NT2/D1 (cell line): ENCODE measurements around the gene CRYBG2.
"Not testable (repeated sequence)": the region's sequence is repeated elsewhere in the genome, so short reads cannot be mapped to it uniquely, and the experiment has no call there.

Source experiments
- DNase-seq: peaks from one replicate; pipeline ENCODE4 v3.0.0-alpha.2; 2011; ENCODE audit warnings: low read depth, low spot score
- H3K27me3 ChIP-seq: 2 replicates; pipeline ENCODE4 v1.6.0; 2011; ENCODE audit warnings: mild to moderate bottlenecking; ENCODE audit not compliant: insufficient read length, insufficient read depth
- H3K36me3 ChIP-seq: 2 replicates; pipeline ENCODE4 v1.6.1; 2011; ENCODE audit warnings: mild to moderate bottlenecking, low read length, mixed read lengths; ENCODE audit not compliant: insufficient read depth, insufficient read length
- H3K4me1 ChIP-seq: 2 replicates; pipeline ENCODE4 v1.5.1; 2011; ENCODE audit not compliant: insufficient read depth, insufficient read length
- H3K4me3 ChIP-seq: 2 replicates; pipeline ENCODE4 v1.5.1; 2011; ENCODE audit warnings: low read depth; ENCODE audit not compliant: insufficient read length
- H3K9ac ChIP-seq: 2 replicates; pipeline ENCODE4 v1.6.0; 2011; ENCODE audit warnings: low read depth; ENCODE audit not compliant: insufficient read length
- H3K9me3 ChIP-seq: 2 replicates; pipeline ENCODE4 v1.5.1; 2011; ENCODE audit warnings: mild to moderate bottlenecking, low read length; ENCODE audit not compliant: insufficient read depth
- SUZ12 ChIP-seq: IDR thresholded peaks from 2 replicates; pipeline ENCODE4 v1.6.1; 2011; ENCODE audit not compliant: insufficient read length, insufficient read depth; ENCODE audit errors: extremely low read depth
- YY1 ChIP-seq: IDR thresholded peaks from 2 replicates; pipeline ENCODE4 v1.6.1; 2011; ENCODE audit not compliant: insufficient read length, insufficient read depth
- ZNF274 ChIP-seq: IDR thresholded peaks from 2 replicates; pipeline ENCODE4 v1.6.1; 2011; ENCODE audit warnings: mild to moderate bottlenecking, low read depth, low read length

The CRYBG2 gene

DNA sequence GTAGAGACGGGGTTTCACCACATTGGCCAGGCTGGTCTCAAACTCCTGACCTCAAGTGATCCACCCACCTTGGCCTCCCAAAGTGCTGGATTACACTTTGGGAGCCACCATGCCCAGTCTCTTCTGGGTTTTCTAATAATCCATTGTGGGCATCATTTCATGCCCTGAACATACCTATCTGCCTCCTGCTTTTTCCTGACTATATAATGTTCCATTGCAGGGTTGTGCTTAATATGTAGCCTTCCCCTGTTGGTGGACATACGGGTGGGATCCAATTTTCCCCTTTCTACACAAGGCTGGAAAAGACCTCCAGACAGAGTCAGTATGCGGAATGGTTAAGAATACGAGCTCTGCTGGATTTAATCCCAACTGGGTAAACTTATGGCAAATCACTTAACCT is 22.1 kb upstream of the CRYBG2 start:
- H3K9me3 ChIP-seq = peaks cover 6% of the 10 kb centered on the region; the same call in 1 of the 2 replicates
- H3K4me3 ChIP-seq = no peak overlapping the region
- no peak for DNase-seq
- TF ChIP-seq ZNF274 (no peak), SUZ12 (no peak), YY1 (no peak)
- H3K36me3 ChIP-seq = no peaks in the 10 kb centered on the region
- H3K27me3 ChIP-seq = no peaks in the 10 kb centered on the region
- H3K9ac ChIP-seq = no peak overlapping the region
- H3K4me1 ChIP-seq = peaks cover 12% of the 10 kb centered on the region

DNA sequence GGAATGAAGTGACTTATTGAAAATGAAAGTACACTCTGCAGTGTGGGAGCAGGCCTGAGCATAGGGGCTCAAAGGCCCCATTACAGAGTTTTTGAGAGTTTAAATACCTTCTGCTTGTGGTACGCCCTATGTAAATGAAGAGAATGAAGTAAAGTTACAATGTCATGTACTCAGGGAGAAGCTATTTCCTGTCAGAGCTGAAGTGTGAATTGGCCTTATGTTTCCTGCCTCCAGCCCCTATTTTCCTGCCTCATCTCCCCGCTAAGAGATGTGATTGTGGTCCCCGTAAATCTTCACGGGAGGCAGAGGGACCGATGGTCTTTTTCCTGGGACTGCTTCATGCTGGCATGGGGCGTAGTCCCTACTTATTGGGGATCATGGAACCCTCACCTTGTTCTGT is 21.2 kb upstream of the CRYBG2 start:
- H3K36me3 ChIP-seq = no peaks in the 10 kb centered on the region
- TF ChIP-seq YY1 = no peak
- no peak for TF ChIP-seq SUZ12
- no peak for TF ChIP-seq ZNF274
- peaks cover 12% of the 10 kb centered on the region for H3K4me1 ChIP-seq
- peaks cover 10% of the 10 kb centered on the region; the same call in 1 of the 2 replicates for H3K9me3 ChIP-seq
- H3K9ac ChIP-seq = no peak overlapping the region
- H3K4me3 ChIP-seq = no peak overlapping the region
- no peak for DNase-seq
- no peaks in the 10 kb centered on the region for H3K27me3 ChIP-seq

DNA sequence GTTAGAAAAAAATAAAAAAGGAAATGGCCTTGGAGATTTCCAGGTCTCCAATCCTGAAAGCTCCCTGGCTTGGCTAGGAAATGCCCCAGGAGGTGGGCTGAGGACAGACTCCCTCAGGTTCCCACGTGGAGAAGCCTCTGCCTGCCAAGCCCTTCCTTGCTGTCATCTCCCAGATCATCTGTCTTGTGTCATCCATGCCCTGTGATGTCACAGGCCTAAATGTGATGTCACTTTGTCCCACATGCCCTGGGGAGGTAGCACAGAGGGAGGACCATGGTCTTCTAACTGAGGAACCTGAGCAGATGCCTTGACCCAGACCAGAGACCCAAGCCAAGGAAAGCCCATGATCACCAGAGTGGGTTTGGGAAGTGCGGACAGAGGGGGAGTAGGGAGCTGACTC is 20.4 kb upstream of the CRYBG2 start:
- H3K4me3 ChIP-seq, DNase-seq, H3K27me3 ChIP-seq, H3K9ac ChIP-seq, H3K36me3 ChIP-seq: not testable (repeated sequence)
- Histone ChIP-seq H3K9me3 (peaks cover 10% of the 10 kb centered on the region; the same call in 1 of the 2 replicates), H3K4me1 (peaks cover 12% of the 10 kb centered on the region)

GRCh38 chr1:26373789-26374188 is 19.9 kb upstream of the CRYBG2 start:
- no peak for TF ChIP-seq ZNF274
- no peak for TF ChIP-seq YY1
- no peak for TF ChIP-seq SUZ12
- Histone ChIP-seq H3K36me3 (no peaks in the 10 kb centered on the region), H3K27me3 (no peaks in the 10 kb centered on the region), H3K9me3 (peaks cover 10% of the 10 kb centered on the region; the same call in 1 of the 2 replicates), H3K4me1 (peaks cover 12% of the 10 kb centered on the region), H3K9ac (no peak overlapping the region), H3K4me3 (no peak overlapping the region)
- DNase-seq = no peak

DNA sequence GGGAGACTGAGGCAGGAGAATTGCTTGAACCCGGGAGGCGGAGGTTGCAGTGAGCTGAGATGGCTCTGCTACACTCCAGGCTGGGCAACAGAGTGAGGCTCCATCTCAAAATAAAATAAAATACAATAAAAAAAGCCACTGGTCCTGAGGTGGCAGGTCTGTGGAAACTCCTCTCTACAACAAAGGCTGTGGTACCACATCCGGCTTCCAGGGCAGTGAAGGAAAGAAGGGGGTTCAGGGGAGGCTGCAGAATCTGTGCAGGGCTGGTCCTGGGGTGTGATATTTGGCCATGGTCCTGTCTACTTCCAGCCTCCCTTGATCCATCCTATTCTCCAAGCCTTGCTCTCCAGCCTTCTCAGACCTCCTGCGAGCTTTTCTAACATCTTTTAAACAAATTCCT is 19.4 kb upstream of the CRYBG2 start:
- no peak overlapping the region for H3K9ac ChIP-seq
- peaks cover 10% of the 10 kb centered on the region; the same call in 1 of the 2 replicates for H3K9me3 ChIP-seq
- DNase-seq = no peak
- no peaks in the 10 kb centered on the region for H3K27me3 ChIP-seq
- no peaks in the 10 kb centered on the region for H3K36me3 ChIP-seq
- no peak overlapping the region for H3K4me3 ChIP-seq
- TF ChIP-seq SUZ12 = no peak
- no peak for TF ChIP-seq YY1
- TF ChIP-seq ZNF274 = no peak
- H3K4me1 ChIP-seq = peaks cover 10% of the 10 kb centered on the region

GRCh38 chr1:26372611-26373010 is 18.7 kb upstream of the CRYBG2 start, which contains the start of gene ZNF683:
Gene ZNF683 (minus strand): TSS chr1:26372750. CDS start chr1:26368571, 4,179 bp downstream.
- not testable (repeated sequence) for H3K4me3 ChIP-seq, H3K9ac ChIP-seq, H3K36me3 ChIP-seq, H3K27me3 ChIP-seq, DNase-seq, H3K4me1 ChIP-seq
- peaks cover 10% of the 10 kb centered on the region; the same call in 1 of the 2 replicates for H3K9me3 ChIP-seq

GRCh38 chr1:26372039-26372438 is 18.1 kb upstream of the CRYBG2 start:
- TF ChIP-seq ZNF274 = no peak
- TF ChIP-seq YY1 = no peak
- TF ChIP-seq SUZ12 = no peak
- H3K4me1 ChIP-seq = peaks cover 7% of the 10 kb centered on the region
- DNase-seq = no peak
- H3K27me3 ChIP-seq = no peaks in the 10 kb centered on the region
- H3K36me3 ChIP-seq = no peaks in the 10 kb centered on the region
- H3K9me3 ChIP-seq = peaks cover 10% of the 10 kb centered on the region; the same call in 1 of the 2 replicates
- H3K9ac ChIP-seq = no peak overlapping the region
- H3K4me3 ChIP-seq = no peak overlapping the region
